OCI-LY7 (cell line): ENCODE data around the gene SEC61A2.

Experiments
- EZH2phosphoT487 ChIP-seq: fragments of 200-600 bp; sonication (generic); IDR thresholded peaks from 2 replicates; pipeline ENCODE4 v1.6.1; 2018; ENCODE audit warnings: low read depth, borderline replicate concordance, mild to moderate bottlenecking, mixed run types, antibody characterized with exemption, low read length, moderate library complexity, mixed read lengths
- TF ChIP-seq, protein P1 (sequence below): fragments of 200-600 bp; sonication (generic); conservative IDR thresholded peaks from 2 replicates; pipeline ENCODE4 v1.5.1; 2014; ENCODE audit warnings: mild to moderate bottlenecking, antibody characterized with exemption, low read length, moderate library complexity, mixed read lengths

DNA sequence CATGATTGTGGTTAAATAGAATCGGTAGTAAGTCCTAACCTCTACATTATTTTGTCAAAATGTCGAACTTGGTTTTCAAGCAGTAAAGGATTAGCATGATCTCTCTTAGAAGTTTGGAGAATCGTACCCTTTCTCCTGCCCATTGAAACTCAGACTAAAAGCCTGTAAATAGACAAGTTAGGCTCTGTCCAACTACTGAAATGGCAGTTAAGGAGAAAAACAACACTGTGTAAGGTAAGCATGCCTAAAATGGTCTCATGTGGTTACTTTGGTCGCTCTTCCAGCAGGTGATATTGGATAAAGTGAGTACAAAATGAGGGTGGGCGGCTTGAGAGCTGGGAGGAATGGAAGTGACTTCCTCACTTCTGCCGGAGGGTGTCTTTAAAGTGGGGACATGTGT lies 25.0 kb downstream of the SEC61A2 start:
- TF ChIP-seq, protein P1, sequence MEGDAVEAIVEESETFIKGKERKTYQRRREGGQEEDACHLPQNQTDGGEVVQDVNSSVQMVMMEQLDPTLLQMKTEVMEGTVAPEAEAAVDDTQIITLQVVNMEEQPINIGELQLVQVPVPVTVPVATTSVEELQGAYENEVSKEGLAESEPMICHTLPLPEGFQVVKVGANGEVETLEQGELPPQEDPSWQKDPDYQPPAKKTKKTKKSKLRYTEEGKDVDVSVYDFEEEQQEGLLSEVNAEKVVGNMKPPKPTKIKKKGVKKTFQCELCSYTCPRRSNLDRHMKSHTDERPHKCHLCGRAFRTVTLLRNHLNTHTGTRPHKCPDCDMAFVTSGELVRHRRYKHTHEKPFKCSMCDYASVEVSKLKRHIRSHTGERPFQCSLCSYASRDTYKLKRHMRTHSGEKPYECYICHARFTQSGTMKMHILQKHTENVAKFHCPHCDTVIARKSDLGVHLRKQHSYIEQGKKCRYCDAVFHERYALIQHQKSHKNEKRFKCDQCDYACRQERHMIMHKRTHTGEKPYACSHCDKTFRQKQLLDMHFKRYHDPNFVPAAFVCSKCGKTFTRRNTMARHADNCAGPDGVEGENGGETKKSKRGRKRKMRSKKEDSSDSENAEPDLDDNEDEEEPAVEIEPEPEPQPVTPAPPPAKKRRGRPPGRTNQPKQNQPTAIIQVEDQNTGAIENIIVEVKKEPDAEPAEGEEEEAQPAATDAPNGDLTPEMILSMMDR: no peak
- no peak for TF ChIP-seq EZH2phosphoT487
